GM21737 (cell line): ENCODE measurements around the gene PHF21A.

Source experiments
- ATAC-seq: cut with Tn5 transposase; IDR thresholded peaks from one replicate; pipeline ENCODE4 v1.9.1; 2021; ENCODE audit warnings: mild to moderate bottlenecking, moderate library complexity; ENCODE audit not compliant: unreplicated experiment

Gene PHF21A

DNA sequence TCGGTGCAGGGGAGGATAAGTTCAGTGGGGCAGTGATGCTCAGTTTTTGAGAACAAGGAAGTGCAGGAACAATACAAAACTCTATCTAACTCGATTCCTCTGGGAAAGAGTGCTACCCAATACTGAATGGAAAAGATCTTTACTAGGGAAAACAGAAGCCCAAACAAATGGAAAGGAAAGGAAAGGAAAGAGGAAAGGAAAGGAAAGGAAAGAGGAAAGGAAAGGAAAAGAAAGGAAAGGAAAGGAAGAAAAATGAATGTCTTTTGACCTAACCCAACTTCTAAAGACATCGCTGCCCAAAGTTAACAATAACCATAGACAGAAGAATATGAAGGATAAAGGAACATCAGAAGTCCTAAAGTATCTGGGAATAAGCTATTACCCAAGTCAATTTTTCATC, 41.6 kb downstream of the PHF21A start:
- no peak for ATAC-seq

DNA sequence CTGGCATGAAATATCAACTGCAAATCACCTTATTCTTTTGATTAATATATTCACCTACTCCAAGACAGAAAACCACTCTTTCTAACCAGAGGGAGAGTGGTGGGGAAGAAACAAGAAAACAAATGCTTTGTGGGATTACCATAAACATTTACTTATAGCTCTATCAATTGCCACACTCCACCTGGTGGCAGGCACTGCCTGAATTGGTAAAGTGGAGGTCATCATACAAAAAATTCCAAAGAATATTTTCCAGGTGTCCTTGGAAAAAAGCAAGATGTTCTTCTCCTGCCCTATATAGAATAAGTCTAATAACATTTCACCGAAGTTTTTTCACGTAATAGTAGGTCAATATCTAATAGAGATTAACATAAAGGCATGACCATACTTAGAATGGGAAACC, 45.3 kb downstream of the PHF21A start:
- ATAC-seq = no peak

DNA sequence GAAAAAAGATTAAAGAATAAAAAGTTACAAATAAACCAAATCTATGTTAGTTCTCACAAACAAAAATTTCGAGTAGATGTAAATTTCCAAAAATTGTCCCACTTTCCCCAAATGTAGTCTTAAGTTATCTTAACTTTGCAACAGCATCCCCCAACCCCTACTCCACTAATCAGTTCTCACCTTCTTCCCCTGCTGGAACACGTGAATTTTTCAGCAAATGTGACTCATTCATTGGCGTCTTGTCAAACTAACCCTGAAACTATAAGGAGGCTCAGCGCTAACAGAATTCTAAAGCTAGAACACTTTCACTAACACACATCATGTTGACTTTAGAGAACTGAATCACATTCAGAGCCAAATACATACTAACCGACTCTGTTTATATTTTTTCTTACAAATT, 46.1 kb downstream of the PHF21A start:
- no peak for ATAC-seq

DNA sequence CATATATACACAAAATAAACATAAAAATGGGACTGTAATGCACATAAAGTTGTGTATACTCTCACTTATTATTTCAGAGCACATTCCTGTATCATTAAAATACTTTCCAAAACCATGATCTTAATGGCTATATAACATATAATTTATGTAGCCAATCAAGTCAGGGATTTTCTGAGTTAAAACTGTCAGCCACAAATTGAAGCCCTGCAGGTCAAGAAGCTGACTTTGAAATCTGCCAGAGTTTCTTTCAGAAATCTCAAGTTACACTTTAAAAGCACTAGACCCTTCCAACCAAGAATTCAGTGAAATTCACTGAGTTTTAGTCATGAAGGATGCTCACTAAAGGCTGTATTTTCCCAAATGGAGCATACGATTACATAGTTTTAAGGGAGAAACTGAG, 47.6 kb downstream of the PHF21A start:
- ATAC-seq = no peak

DNA sequence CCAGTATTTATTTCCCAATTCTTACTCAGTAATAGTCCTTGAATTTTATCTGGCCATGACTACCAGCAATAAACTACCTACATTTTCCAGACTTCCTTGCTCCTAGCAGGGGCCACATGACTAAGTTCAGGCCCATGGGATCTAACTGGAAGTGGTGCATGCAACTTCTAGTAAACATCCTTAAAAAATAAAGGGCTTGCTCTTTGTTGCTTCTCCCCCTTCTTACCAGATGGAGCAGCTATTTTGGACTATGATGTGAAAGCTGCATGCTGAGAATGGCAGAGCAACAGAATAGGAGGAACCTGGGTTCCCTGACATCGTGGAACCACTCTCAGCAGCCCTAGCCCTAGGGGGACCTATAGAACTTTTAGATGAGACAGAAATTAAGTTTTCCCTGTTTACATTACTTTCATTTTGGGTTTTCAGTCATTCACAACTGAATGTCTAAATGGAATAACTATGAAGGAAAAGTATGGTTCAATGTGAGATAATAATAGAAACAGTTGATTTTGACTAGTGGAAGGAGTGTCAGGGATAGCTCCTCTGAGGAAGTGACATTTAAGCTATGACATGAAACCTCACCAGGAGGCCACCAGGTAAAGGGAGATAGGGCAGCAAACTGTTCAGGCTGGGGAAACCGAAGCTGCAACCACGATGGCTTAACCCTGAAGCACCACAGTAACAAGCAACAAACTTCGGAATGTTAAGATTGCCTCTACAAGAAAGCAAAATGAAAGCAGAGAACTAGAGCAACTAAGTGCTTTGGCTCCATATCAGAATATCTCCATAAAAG, 48.9 kb downstream of the PHF21A start:
- ATAC-seq = no peak

DNA sequence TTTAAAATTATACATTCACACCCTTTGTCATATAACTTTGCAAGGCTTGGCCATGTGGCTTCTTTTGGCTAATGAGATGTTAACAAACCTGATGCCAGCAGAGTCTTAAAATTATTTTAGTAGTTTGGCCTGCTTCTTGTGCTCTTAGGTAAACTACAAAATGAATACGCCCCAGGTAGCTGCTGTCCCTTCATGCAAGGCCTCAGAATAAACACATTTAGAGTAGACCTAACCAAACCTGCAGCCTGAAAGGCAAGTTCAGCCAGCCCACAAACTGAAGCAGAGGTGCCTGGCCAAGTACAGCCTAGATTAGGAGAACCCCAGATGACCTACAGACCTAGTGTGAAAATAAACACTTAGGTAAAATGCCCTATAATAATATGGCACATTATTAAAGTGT, 50.2 kb downstream of the PHF21A start:
- ATAC-seq = no peak

DNA sequence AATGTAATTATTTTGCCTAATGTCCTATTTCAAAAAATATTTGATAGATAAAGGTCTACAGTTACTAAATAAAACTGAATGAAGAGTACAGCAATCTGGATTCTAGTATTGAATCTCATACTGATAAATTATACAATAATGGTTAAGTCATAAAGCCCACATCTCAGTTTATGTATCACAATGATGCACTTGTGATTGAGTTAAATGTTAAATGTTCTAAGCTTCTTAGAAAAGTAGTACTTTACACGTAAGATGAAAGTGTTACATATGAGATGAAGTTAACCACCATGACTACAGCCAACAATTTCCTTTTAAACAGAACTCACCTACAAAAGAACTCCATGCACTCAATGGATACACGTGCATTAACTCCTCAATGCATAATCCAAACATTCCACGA, 51.7 kb downstream of the PHF21A start:
- ATAC-seq = no peak

DNA sequence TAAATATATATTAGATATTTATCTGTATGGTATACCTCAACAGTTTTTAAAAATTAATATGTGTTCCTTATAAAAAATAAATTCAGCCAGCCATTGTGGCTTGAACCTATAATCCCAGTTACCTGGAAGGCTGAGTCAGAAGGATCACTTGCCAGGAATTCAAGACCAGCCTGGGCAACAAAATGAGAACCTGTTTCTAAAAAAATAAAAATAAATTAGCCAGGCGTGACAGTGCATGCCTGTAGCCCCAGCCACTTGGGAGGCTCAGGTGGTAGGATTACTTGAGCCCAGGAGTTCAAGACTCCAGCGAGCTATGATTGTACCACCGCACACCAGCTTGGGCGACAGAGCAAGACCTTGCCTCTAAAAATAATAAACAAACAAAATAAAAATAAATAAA, 54.9 kb downstream of the PHF21A start:
- ATAC-seq = no peak

DNA sequence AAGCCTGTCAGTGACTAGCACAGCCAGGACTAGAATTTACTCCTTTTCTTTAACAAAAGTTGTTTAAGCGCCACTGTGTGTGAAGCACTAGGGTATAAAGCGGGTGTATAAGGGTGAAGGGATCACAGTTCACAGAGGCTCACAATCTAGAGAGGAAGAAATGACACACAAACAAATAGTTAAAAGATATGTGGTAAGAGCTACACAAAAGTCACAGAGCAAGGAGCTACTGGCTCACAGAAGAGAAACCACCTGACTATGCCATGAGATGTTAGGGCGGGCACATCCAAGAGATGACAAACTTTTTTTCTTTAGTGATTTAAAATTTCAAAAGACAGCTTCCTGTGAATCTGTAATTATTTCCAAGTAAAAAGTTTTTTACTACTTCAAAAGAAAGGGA, 55.6 kb downstream of the PHF21A start:
- ATAC-seq = no peak

DNA sequence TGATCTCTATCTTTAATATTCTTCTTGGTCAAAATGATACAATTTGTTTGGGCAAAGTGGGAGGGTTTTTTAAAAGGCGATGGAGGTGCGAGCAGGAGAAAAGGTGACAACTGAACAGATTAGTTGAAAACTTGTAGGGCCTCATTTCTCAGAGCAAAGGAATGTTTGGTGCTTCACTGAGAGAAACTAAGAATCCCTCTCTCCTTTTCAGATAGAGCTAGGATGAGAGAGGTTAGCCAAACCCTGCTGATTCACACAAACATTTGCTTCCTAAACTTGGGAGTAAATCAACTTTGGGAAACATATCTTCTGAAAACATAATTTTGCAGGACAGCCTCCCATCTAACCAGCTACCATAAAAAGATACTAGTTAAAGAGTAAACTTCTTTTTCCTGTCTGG, 57.0 kb downstream of the PHF21A start:
- no peak for ATAC-seq

DNA sequence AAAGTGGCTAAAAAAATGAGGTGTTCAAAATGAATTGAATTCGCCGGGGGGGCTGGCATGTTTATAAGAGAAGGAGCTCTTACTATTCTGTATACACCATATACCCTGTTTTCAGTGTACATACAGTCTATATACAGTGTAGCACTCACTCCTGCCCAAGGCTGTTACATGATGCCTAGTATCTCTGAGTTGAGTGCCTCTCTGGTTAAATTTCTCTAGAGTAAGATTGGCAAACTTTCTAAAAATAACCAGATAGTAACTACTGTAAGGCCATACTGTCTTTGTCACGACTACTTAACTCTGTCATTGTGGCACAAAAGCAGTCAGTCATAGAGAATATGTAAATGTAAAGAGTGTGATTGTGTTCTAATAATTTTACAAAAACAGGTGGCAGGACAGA, 58.1 kb downstream of the PHF21A start:
- no peak for ATAC-seq

DNA sequence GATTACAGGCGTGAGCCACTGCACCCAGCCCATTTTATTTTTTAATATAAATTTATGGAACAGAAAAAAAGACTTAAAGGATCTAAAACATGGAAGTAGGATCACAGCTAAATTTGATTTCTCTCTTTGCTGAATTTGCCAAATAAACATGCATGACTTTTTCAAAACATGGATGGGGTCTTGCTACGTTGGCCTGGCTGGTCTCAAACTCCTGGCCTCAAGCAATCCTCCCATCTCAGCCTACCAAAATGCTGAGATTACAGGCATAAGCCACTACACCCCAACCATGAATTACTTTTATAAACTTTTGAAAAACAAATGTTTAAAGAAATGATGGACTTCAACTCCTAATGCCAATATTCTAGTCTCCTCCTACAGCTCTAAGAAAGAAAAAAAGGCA, 61.2 kb downstream of the PHF21A start:
- no peak for ATAC-seq

DNA sequence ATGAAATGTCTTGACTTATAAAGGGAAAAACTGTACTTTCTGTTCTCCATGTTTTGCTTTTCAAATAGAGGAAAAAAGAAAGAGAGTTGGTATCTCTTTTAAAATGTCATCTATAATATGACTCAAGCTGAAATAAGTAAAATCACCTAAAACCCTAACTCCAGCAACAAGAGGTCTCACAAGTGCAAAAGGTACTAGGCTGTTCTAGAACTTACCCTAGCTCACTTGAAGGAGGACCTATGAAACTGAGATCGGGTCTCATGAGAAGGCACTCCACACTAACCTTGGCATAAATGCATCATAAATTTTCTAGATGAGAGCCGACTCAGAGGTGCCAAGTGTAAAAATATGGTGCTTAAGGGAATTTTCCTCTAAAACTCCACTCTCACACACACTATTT, 63.8 kb downstream of the PHF21A start:
- ATAC-seq = no peak

DNA sequence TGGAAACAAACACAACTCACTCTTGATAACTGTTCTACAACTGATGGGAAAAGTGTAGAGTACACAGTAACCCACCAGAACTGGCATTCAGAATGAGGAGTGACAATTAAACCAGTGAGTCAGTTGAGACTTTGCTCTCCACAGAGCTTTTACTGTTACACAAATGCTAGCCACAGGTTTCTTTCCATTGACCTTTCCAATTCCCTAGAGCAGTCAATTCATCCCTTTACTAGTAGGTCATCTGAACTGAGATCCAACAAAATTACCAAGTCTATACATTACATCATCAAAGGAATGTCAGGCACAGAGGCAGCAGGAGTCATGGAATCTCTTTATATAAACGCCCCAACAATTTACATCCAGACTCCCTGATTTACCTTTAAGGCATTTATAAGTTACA, 65.9 kb downstream of the PHF21A start:
- no peak for ATAC-seq

DNA sequence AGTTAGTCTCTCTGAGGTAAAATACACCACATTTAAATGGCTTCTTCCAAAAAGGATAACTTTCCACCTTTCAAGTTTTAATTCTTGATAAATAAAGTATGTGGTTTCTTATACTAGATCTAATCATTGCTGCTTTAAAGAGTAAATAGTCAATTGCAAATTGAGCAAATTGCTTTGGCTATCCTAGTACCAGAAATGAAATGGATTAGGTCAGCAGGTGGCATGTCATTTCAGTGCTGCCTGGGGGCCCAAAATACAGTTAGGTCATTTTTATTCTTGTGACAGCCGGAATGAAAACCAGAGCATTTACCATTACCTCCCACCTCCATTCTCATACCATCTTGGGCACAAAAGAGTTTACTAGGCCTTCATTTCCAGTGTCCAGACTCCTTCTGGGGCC, 70.2 kb downstream of the PHF21A start:
- ATAC-seq = no peak

DNA sequence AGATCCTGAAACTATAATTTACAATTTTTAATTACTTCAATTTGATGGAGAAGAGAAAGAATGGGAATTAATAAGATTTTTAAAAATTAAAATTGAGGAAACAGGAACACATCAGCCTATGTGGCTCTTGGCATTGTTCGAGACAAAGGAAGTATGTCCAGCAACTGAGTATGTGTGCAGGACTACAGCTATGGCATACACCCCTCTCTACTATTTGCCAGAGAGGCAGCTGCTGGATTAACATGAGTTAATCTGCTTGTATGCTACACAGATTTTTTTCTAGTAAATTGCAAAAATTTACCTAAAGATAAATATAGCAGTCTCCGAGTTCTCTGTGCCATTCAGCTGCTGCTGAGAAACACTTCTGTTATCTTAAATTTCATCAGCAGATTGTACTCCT, 70.6 kb downstream of the PHF21A start:
- ATAC-seq = no peak

DNA sequence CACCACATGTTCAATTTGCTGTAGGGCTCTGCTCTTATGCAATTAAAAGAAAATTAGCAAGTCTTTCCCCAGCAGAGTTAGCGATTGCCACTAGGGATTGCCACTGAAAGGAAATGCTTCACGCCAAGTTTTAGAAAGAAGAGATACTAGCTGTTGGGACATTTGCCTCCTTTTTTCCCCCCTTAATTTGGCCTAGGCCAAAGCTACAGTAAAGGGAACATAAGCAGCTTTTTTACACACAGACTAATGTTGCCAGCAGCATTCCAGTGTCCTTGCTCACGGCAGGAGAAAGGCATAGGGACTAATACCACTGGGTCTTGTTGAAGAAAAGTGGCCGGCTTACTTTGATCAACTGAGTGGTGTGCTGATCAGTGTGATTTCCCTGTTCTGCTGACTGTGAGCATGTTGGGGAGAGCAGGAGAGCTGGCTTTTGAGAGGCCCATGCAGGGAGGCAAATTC, 71.2 kb downstream of the PHF21A start:
- no peak for ATAC-seq

DNA sequence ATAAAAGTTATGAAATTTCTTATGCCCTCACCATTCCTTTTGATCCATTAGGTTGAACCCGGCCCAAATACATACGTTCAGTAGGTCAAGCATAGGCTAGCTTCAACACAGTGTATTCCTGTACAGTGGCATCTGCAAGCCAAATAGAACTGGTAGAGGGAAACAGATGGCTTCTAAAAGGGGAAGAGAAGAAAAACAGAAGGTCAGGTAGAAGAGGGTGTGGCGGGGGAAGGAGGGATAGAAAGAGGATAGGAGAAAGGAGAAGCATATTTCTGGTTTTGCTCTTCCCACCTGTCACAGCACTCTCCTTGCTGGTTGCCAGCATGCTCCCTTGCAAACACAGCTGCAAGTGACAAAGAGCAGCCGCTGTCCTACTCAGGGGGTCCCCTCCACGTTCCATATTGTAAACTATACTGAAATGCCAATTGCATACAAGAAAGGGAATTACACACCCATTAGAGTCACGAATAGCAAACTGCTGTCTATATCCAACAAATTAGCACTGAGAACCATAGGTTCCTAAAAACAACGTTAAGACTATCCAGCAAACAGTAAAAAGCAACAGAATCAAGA, 71.8 kb downstream of the PHF21A start:
- no peak for ATAC-seq

DNA sequence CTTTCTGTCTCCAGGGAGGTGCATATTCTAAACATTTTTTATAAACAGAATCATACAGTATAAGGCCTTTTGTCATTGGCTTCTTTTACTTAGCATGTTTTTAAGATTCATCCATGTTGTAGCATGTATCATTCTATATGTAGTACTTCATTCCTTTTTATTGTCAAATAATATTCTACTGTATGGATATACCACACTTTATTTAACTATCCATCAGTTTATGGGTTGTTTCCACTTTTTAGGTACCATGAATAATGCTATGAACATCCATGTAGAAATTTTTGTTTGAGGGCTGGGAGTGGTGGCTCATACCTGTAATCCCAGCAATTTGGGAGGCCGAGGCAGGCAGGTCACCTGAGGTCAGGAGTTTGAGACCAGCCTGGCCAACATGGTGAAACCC, 73.1 kb downstream of the PHF21A start:
- no peak for ATAC-seq

DNA sequence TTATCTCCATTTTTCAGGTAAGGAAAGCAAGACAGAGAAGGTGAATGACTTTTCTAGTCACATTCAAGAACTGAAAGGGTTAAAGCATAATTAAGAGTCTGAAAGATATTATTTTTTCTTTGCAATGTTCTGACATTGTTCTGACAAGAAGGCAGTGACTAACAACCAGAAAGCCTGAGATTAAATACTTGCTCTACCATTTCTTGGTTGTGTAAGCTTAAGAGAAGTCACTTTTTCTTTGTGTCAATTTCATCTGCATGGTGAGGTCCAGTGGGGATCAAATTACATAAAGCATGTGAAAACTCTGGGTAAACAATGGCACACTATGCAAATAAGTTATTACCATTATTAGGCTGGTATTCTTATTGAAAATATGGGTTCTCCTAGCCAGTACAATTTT, 73.7 kb downstream of the PHF21A start:
- ATAC-seq = no peak

DNA sequence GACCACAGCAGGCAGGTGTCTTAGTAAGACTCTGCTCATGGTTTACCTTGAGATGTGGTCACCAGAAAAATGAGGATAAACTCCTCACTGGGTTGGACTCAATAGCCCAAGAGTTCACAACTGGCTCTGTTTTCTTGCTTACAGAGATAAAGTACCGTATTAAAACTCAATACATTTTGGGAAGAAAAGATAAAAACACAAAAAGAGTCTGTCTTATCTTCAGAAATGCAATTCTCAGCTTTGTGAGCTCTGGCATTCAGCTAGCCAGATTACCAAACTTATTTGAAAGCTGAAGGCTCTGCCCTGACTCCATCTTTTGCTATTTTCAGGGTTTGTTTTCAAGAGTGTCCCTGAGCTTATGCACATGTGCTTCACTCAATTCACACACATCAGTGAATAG, 75.4 kb downstream of the PHF21A start:
- ATAC-seq = no peak

DNA sequence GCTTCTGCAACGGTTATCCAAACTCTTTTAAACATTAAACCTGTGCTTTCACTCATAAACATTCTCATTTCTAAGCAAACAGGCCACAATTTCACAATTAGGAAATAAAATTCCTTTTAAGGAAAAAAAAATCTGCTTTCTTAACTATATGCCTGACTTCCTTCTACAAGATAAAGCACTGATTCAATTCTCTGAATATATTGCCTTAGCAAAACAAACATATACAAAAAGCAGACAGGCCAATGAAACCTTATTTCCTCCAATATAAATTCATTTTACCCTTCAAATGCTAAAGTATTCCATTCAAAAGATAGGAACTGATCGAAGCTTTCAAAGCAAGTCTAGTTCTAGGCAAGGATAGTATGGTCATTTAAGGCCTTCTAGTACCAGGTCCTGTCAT, 76.7 kb downstream of the PHF21A start:
- no peak for ATAC-seq

DNA sequence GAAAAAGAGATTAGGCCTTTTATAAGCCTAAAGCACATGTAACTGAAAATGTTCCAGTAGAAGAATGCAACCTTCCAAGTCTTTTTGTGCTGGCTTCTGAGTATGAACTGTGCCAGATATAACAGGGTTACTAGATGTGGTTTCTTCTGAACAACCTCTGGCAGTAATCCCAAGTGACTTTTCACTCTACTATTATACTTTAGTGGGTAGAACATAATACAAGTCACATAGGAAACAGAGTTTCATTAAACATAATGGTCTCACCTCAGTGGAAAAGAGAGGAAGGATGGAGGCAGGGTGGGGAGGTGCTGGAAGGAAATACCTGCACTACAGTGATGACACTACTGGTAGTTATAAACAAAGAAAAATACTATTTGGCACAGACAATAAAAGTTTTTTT, 81.3 kb downstream of the PHF21A start:
- no peak for ATAC-seq
